Neural cell (in vitro differentiated cells): ENCODE results near the gene AMD1.

Source experiments
- CTCF ChIP-seq: fragments of 450-650 bp; IDR thresholded peaks from 2 replicates; pipeline ENCODE4 v1.5.1; 2014; ENCODE audit warnings: antibody characterized with exemption, mild to moderate bottlenecking, moderate library complexity; ENCODE audit not compliant: poor library complexity, severe bottlenecking
- EP300 ChIP-seq: fragments of 450-650 bp; conservative IDR thresholded peaks from 2 replicates; pipeline ENCODE4 v1.6.1; 2014; ENCODE audit warnings: antibody characterized with exemption, mild to moderate bottlenecking, moderate library complexity; ENCODE audit not compliant: poor library complexity, severe bottlenecking
- EZH2 ChIP-seq: fragments of 200-600, 300-800 bp; shearing (Covaris generic), sonication (generic); IDR thresholded peaks from 2 replicates; pipeline ENCODE4 v1.6.1; 2014; ENCODE audit warnings: antibody characterized with exemption, low read length, borderline replicate concordance, mild to moderate bottlenecking; ENCODE audit not compliant: insufficient read depth, poor library complexity, severe bottlenecking
- MXI1 ChIP-seq: fragments of 450-650 bp; conservative IDR thresholded peaks from 2 replicates; pipeline ENCODE4 v1.6.1; 2014; ENCODE audit warnings: antibody characterized with exemption, mild to moderate bottlenecking; ENCODE audit not compliant: poor library complexity, severe bottlenecking
- POLR2AphosphoS5 ChIP-seq: IDR thresholded peaks from 2 replicates; pipeline ENCODE4 v1.6.1; 2012
- TF ChIP-seq, protein P1 (sequence below): IDR thresholded peaks from 2 replicates; pipeline ENCODE4 v1.6.1; 2012; ENCODE audit warnings: borderline replicate concordance

DNA sequence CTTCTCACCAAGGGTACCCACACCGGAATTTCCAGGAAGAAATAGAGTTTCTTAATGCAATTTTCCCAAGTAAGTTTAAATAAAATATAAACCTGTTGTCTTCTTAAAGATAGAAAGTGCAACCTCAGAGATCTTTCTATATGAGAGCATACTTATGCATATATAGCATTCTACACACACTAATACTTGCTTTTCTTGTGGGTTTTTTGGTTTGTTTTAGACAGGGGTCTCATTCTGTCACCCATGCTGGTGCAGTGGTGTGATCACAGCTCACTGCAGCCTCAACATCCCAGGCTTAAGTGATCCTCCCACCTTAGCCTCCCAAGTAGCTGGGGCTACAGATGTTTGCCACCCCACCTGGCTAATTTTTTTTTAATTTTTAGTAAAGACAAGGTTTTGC is 15.7 kb downstream of the AMD1 start:
- no peak for TF ChIP-seq MXI1
- no peak for TF ChIP-seq POLR2AphosphoS5
- no peak for TF ChIP-seq EP300
- TF ChIP-seq, protein P1, sequence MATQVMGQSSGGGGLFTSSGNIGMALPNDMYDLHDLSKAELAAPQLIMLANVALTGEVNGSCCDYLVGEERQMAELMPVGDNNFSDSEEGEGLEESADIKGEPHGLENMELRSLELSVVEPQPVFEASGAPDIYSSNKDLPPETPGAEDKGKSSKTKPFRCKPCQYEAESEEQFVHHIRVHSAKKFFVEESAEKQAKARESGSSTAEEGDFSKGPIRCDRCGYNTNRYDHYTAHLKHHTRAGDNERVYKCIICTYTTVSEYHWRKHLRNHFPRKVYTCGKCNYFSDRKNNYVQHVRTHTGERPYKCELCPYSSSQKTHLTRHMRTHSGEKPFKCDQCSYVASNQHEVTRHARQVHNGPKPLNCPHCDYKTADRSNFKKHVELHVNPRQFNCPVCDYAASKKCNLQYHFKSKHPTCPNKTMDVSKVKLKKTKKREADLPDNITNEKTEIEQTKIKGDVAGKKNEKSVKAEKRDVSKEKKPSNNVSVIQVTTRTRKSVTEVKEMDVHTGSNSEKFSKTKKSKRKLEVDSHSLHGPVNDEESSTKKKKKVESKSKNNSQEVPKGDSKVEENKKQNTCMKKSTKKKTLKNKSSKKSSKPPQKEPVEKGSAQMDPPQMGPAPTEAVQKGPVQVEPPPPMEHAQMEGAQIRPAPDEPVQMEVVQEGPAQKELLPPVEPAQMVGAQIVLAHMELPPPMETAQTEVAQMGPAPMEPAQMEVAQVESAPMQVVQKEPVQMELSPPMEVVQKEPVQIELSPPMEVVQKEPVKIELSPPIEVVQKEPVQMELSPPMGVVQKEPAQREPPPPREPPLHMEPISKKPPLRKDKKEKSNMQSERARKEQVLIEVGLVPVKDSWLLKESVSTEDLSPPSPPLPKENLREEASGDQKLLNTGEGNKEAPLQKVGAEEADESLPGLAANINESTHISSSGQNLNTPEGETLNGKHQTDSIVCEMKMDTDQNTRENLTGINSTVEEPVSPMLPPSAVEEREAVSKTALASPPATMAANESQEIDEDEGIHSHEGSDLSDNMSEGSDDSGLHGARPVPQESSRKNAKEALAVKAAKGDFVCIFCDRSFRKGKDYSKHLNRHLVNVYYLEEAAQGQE: no peak
- no peak for TF ChIP-seq CTCF
- no peak for TF ChIP-seq EZH2
